Body of pancreas (tissue), 4 donors: Measurements from ENCODE around the gene CCBE1.

Experiments used
- POLR2A ChIP-seq, 3 donors: fragments of 450-650 bp; IDR thresholded peaks; one replicate each; pipeline ENCODE4 v1.6.1; 2016; ENCODE audit warnings: antibody characterized with exemption in 3 of 3, mild to moderate bottlenecking in 2 of 3
- TF ChIP-seq, protein P1 (sequence below), 7 experiments: fragments of 450-650 bp in 4 of 7; fragments of 200-600 bp in 3 of 7; sonication (generic) in 3 of 7; IDR thresholded peaks; one replicate each; pipeline ENCODE4 v1.5.1; 2016 to 2019; ENCODE audit warnings: antibody characterized with exemption in 7 of 7

DNA sequence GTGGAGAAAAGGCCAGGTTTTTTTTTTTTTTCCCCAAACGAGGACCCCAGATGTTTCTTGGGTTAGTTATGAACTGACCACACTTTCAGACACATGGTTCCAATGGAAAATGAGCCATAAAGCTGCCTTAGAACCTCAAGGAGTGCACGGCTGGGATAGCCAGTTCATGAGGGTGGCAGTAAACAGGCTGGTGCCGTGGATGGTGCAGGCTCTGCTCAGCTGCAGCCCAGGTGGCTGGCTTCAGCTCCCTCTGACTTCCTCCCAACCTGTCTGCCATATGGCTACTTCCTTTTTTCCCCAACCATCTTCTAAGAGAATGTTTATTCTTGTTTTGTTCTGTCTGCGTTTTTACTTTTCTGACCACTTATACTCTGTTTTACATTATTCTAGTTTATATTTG is 228.4 kb downstream of the CCBE1 start:
- TF ChIP-seq, protein P1, sequence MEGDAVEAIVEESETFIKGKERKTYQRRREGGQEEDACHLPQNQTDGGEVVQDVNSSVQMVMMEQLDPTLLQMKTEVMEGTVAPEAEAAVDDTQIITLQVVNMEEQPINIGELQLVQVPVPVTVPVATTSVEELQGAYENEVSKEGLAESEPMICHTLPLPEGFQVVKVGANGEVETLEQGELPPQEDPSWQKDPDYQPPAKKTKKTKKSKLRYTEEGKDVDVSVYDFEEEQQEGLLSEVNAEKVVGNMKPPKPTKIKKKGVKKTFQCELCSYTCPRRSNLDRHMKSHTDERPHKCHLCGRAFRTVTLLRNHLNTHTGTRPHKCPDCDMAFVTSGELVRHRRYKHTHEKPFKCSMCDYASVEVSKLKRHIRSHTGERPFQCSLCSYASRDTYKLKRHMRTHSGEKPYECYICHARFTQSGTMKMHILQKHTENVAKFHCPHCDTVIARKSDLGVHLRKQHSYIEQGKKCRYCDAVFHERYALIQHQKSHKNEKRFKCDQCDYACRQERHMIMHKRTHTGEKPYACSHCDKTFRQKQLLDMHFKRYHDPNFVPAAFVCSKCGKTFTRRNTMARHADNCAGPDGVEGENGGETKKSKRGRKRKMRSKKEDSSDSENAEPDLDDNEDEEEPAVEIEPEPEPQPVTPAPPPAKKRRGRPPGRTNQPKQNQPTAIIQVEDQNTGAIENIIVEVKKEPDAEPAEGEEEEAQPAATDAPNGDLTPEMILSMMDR (IDR thresholded peaks at IDR 0.05): no peak
- TF ChIP-seq POLR2A (IDR thresholded peaks at IDR 0.05): no peak
